ENCODE results near the gene TARS2.

TARS2 gene

DNA sequence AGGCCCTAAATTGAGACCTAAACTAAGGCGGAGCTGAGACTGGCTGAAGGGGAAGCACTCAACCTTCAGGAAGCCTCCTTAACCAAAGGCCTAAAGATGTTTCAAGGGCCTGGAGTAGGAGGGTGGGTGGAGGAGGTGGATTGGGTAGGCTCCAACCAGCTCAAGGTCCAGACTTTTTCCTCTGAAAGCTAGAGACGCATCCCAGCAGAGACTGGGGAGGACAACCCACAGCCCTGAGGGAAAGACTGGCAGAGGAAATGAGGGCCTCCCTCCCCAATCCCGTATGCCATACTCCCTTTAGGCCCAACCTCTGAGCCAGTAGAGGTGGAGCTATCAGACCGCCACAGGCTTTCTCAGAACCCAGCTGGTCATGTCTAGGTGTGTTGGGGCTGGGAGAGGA is 21.8 kb downstream of the TARS2 start:
- DNase-seq: no peak

DNA sequence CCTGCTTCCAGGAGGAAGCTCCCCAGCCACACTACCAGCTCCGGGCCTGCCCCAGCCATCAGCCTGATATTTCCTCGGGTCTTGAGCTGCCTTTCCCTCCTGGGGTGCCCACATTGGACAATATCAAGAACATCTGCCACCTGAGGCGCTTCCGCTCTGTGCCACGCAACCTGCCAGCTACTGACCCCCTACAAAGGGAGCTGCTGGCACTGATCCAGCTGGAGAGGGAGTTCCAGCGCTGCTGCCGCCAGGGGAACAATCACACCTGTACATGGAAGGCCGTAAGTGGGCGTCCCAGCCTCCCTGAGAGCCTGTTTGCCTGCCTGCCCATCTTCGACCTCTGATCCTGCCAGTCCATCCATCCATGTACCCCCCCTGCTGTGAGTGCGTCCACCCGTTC is 24.3 kb downstream of the TARS2 start:
- no peak for DNase-seq

DNA sequence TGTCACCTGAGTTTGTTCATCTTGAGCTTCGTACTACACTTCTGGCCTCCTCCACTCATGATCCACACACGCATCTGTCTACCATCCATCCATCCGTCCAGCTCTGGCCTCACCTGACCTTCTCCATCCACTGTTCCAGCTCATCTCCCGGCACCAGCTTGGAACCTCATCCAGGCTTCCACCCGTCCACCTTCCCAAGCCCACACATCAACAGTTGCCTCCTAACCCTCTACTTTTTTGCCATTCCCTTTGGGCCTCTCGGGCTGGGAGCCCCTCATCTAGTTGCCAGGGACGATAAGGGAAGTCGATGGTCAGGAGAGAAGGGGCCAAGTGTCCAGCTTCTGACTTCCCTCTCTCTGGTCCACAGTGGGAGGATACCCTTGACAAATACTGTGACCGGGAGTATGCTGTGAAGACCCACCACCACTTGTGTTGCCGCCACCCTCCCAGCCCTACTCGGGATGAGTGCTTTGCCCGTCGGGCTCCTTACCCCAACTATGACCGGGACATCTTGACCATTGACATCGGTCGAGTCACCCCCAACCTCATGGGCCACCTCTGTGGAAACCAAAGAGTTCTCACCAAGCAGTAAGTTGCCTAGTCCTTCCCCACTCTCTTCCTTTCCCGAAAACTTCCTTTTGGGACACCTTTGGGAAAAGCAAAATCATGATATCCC is 24.9 kb downstream of the TARS2 start:
- DNase-seq: no peak

DNA sequence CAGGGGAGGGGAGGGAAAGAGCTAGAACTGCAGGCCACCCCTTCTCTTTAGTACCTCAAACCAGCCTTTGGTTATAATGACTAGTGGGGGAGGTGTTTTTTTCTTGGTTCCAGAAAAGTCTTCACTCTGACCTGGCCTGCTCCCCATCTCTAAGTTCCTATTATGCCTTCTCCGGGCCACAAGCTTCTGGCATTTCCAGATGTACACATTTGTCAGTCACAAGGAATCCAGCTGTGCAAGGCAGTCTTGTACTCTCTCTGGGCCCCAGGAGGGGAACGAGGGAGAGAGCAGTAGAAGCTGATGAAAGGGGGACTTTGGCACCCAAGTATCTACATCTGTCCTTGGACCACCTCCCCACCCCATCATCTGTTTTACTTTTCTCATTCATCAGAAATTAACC is 25.6 kb downstream of the TARS2 start:
- DNase-seq: no peak

DNA sequence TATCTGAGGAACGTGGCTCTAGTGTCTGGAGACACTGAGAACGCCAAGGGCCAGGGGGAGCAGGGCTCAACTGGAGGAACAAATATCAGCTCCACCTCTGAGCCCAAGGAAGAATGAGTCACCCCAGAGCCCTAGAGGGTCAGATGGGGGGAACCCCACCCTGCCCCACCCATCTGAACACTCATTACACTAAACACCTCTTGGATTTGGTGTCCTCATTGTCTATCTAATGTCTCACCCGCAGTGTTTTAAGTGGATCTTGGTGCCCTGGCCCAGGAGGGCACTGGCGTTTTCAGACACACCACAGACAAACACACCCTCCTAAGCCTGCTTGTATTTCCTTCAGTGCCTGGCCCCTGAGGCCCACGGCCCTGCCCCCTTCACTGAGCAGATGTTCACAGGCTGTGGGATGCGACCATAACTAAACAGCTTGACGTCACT is 26.2 kb downstream of the TARS2 start:
- DNase-seq: no peak

DNA sequence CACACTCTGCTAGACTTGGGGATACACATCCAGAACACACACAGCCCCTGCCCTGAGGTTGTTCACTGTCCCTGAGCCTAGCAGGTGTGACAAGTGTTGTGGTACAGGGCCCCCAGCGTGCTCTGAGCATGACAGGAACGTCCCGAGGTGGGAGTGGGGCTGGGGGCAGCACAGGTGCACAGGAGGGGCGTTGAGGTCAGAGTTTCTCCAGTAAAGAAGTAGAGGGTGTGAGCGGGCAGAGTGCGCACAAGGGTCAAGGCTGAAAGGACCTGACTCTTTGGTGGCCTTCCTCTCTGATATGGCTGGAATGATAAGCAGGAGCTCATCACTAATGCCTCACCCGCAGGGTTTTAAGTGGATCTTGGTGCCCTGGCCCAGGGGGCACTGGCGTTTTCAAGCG is 27.0 kb downstream of the TARS2 start:
- DNase-seq: no peak

DNA sequence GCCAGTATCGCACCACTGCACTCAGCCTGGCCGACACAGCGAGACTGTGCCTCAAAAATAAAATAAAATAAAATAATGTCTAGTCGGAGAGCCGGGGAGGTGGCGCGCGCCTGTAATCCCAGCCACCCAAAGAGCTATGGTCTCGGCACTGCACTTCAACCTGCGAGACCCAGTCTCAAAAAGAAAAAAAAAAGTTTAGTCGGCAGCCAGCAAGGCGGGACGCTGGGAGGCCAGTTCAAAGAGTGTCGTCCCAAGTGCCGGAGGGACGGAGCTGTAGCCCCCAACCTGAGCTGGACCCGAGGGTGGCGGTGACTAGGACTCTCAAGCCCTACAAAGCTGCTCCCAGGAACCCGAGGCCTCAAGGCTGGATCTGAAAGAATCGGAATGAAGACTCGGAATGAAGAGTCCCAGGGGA is 27.7 kb downstream of the TARS2 start:
- no peak for DNase-seq

DNA sequence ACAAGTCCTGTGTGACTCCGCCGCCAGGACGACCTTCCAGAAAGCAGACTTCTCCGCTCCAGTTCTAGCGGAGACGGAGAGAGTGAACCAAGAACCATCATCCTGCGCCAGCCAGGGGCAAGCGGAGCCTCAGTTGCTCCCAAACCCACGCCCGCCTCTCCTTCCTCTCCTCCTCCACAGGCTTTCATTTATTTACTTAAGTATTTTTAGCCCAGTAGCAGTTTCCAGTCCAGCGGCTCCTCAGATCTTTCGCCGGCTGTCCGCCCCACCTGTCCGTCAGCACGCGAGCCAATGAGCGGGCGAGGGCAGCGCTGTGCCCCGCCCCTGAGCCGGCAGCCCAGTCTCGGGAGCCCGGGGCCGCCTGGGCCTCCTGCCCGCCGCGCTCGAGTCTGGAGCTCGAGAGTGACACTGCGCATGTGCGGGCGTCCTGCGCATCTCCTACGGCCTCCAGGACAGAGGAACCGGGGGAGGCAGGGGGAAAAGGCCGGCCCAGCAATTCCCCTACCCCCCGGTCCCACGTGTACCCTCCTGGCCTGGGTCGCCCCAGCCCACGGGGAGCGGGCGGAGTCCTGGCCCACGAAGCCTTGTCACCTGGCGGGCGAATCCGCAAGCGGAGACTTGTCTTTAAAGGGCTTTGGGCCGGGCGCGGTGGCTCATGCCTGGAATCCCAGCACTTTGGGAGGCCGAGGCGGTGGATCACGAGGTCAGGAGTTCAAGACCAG is 28.3 kb downstream of the TARS2 start, which contains the start of gene FALEC:
FALEC (plus strand) TSS at position 425 of the 722 bp plus-strand sequence.
- peak; percentile 82 for DNase-seq

DNA sequence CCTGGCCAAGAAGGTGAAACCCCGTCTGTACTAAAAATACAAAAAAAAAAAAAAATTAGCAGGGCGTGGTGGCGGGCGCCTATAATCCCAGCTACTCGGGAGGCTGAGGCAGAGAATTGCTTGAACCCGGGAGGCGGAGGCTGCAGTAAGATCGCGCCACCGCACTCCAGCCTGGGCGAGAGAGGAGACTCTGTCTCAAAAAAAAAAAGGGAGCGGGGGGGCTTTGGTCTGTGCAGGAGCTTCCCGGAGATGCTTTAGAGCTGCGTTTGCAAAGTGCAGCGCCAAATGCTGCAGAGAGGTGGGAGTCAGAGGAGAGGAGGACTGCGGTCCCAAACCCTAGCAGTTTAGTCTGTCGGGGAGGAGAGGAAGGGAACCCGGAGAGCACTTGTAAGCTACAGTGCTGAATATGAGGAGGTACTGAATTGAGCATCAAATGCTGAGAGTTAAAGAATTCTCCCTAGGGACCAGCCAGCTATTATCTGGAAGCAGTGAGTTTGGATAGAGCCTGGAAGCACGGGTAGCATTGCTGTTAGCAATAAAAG is 28.9 kb downstream of the TARS2 start:
- no peak for DNase-seq

DNA sequence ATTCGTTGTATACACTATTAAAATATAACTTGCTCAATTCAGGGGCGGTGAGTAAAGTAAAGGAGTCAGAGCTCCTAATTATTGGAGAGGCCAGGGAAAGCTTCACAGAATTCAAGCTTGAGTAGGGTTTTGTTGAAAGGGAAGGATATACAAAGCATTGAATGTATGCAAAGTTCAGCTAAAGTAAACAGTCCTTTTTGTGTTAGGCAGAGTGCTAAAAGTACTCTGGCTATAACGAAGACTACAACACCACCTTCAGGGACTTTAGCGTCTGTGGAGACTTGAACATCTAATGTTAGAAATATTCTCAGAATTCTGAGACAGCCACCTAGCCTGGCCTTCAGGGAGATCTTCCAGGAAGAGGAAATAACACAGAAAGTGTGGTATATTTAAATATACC is 29.4 kb downstream of the TARS2 start:
- no peak for DNase-seq

DNA sequence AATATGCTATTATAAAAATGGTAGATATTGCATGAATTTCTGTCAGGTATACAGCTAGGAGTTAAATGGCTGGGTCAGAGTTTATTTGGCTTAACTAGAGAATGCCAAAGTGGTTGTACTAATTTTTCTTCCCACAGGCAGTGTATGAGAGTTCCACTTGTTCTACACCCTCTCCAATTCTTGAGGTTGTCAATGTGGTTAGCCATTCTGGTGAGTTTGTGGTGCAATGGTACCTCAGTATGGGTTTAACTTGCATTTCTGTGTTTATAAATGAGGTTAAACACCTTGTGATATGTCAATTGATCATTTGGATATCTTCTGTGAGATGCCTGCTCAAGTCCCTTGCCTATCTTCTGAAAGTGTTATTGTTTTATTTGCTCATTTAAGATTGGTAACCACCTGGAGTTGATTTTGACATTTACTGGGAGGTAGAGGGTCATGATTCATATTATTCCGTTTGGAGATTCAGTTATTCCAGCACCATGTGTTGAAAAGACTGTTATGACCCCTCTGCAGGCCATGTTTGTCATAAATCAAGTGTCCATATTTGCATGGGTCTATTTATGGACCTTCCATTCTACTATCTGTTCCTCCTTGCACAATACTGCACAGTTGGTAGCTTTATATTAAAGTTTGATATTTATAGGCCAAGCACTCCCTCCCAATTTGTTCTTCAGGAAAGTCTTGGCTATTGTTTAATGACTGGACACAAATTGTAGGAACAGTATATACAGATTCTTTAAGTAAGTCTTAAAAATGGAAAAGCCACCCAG is 34.2 kb downstream of the TARS2 start:
- DNase-seq: no peak

DNA sequence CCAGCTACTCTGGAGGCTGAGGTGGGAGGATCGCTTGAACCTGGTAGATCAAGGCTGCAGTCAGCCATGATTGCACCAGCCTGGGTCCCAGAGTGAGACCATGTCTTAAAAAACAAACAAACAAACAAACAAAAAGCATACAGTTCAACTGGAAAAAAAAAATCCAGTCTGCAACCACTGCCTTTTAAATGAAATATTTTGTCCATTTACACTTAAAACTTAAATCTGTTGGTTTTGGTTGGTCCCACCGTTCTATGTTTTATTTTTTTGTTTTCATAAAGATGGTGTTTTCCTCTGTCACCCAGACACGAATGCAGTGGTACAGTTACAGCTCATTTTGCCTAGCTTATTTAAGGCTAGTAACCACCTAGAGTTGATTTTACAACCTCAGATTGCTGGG is 38.1 kb downstream of the TARS2 start:
- DNase-seq: no peak

DNA sequence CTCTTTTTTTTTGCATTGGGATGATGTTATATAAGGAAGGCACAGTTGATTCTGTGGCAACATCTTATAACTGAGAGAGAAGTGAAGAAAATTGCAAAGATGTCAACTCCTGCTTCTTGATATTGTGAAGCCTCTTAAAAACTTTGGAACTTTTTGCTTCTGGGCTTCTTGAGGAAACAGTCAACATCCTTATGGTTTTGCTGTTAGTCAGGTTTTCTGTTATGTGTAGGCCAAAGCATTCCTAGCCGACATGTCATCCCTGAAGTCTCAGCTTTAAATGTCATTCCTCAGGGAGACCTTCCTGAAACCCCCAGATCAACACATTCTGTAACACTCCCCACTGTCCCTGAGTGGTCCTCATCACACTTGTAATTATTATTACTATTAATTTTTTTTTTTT is 41.0 kb downstream of the TARS2 start:
- DNase-seq: no peak

DNA sequence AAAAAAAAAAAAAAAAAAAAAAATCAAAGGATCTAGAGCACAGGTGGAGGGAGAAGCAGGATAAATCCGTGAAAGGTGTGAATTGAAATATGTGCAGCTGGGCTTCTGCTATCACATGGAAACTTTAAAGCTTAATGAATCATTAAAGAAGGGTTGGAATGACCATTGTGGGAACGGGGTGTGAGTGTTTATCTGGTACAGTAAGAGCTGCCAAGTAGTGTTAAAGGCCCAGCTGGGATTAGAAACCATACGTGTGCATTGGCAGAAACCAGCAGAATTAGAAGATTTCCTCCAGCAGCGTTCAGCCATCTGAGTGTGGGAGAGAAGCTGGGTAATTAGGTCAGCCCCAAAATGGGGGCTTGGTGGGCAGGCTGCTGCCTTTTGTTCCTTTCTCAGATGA is 41.8 kb downstream of the TARS2 start:
- DNase-seq: no peak

DNA sequence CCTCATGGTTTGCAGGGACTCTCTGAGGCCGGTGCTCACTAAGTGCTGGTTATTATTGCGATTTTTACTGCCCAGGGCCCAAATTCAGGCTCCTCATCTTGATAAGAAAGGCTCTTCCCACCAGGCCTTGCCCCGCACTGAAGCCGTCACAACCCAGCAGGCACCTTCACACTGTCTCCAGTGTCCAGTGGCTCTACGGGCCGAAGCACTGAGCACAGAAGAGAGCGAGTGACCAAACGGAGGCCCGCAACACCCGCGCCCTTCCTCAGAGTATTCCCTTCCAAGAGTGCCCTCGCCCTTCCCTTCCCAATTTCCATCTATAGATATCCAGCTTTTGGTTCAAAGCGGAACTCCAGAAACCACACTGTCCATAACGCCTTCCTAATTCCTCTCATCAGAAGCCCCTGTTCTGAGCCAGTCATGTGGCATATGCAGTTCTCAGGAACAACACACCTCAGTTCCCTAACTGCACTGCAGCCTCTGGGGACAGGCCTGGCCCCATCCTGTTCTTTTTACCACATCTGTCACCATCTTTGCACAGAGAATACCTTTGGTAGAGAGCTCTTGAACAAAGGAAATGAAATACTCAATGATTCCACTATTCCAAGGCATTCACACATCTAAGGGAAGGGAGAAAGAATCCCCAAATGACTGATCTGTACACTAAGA is 43.4 kb downstream of the TARS2 start:
- no peak for DNase-seq

DNA sequence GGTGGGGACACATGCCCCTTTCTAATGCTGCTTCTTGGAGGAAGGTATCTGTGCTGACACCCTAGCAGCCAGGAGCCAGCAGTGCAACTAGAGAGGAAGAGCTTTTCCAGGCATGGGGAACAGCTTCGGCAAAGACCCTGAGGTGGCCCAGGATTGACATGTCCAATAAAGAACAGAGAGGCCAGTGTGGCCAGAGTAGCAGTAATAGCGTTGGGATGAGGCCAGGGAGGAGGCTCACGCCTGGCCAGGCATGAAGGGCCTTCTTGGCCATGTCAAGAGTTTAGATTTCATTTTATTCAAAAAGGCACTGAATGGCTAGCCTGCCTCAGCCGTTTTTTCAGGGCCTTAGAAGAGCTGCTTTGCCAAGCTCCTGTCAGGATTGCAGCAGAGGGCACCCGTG is 45.6 kb downstream of the TARS2 start:
- DNase-seq: no peak

DNA sequence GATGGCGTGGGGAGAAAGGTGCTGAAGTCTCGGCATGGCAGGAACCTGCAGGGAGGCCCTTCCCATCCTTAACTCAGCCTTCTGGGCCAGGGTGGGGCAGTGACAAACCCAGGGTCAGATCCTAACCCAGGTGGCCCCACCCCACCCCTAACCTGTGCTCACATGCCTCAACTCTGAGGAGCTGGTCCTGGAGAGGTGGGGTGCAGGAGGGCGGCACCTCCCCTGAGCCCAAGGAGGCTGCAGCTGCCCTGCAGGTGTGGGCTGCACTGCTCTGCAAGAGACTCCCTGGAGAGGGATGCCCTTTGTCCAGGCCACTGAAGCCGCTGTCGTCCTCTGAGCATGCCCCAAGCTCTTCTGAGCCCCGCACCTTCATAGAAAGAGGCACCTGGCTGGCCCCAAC is 46.8 kb downstream of the TARS2 start:
- DNase-seq: no peak

DNA sequence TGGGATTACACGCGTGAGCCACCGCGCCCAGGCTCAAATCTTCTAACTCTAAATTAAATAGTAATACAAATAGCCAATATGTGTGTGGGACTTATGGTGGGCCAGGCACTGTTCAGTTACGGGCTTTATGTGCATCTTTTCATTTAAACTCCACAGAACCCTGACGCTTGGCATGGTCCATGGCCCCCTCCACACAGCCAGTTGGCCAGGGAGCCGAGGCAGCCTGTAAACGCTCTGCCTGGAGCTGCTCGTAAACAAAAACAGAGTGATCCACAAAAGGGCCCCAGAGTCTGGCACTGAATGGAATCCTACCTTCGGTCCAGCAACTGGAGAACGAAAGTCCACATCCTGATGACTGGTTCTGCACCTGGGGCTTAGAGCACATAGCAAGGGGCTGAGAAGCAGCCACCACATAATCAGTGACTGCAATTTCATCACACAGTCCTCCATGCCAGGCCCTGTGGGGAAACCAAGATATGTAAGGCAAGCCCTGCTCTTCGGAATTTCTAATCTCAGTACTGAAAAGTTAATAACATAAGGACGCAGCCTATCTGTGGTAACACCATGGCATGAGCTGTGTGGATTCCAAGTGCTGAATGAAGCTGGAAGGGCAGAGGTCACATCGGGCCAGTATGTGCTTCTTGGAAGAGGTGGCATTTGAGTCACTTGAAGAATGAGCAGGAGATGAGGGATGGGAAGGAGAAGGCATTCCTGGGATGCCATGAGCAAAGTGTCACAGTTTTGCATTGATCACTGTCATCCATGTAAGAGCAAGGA is 48.5 kb downstream of the TARS2 start:
- no peak for DNase-seq

DNA sequence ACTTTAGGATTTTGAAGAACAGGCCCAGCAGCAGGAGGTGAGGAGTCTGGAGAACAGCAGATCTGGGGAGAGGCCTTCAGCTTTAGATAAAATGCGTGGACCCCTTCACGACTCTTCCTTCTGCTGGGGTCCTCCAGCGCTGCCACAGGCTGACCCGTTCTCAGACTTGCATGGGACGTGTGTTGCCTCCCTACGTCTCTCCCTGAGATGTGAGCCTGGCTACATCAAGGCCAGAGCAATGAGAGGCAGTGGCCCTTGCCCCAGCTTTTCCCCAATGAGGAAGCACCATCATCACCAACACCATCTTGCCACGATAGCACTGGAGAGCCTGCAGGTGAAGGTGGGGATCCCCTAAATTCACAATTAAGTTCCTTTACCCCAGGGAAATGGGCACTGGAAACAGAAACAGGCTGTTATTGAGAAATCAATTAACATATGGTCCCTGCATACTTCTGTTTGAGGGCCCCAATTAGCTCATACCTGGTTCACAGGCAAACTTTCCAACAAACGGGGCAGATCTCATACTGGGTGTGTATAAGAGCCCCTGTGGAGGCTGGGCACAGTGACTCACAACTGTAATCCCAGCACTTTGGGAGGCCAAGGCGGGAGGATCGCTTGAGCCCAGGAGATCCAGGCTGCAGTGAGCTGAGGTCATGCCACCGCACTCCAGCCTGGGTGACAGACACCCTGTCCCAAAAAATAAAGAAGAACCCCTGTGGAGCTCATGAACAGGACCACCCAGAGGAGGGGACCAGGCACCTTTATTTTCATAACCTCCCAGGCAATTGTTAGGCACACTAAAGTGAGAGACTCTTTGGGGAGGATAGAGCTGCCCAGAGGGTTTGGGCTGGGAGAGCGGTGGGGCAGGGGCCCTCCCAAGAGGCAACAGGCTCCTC is 49.9 kb downstream of the TARS2 start:
- DNase-seq: no peak

DNA sequence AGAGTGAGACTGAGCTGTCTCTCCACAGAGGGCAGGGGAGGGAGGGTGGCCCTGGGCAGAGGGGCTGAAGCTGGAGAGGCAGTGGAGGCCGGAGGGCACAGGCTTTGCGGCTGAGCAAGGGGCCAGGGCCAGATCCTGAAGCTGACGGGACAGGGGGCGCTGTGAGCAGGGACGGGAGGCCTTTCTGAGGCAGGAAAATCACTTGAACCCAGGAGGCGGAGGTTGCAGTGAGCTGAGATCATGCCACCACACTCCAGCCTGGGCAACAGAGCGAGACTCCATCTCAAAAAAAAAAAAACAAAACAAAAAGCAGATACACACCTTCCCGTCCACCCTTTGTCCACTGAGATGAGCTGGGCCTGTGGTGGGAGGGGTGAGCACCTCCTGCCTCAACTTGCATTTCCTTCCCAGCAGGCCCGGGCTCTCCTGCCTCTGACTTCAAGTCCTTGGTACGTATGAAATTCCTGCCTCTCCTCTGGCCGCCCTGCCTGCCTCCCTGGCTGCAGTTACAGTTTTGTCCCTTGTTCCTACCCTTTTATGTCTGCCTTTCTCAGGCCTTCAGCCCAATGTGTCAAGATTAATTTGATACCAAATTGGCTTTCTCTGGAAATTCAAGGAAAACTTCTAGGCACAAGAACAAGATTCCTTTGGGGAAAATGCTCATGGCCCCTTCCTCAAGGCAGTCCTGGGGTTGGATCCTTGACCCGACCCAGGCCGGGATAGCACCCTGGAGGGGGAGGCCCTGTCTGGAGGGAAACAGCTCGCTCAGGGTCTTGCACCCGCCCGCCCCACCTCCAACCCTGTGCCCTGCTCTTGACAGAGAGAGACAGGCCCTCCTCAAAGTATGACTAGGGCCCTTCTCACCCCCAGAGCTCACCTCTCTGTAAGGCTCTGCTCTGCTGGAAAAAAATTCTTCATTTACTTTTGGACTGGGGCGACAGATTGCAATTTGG is 50.8 kb downstream of the TARS2 start:
- DNase-seq: no peak
